NCI-H2081 treated with DMSO at 0.1 percent for 48 hours (cell line): Measurements from ENCODE around the gene TTC5.
"Not testable (repeated sequence)": the region's sequence is repeated elsewhere in the genome, so short reads cannot be mapped to it uniquely, and the experiment has no call there.

Experiments used
- DNase-seq: peaks from one replicate; lab custom pipeline; 2025; lab: John Stamatoyannopoulos, UW

The TTC5 gene

DNA sequence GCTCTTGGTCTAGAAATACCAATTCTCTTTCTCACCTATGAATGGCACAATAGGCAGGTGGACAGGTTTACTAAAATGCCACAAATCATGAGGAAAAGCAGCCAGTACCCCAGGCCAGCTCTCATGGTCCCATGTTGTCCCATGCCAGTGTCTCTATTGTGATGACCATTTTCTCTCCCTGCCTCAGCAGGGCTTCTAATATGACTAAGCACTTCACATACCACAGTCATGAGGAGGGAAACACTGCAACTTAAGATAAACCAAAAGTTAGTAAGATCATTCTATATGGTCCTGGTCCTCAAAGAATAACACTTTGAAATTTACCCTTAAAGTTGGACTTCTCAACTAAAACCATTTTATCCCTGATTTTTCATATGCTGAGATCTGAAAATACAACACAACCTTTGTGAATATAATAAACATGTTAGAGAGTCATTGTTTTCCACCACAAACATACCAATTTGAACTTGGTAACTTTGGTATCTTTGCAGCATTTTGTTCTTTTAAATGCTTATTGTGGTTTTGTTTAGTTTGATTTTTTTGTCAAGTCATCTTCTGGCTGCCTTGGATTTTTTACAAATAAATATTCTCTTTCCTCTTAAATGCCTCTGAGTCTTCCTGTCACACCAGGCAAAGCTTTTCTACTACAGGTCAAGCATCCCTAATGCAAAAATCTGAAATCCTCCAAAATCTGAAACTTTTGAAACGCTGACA lies 3.6 kb downstream of the TTC5 start:
- DNase-seq, result no peak

DNA sequence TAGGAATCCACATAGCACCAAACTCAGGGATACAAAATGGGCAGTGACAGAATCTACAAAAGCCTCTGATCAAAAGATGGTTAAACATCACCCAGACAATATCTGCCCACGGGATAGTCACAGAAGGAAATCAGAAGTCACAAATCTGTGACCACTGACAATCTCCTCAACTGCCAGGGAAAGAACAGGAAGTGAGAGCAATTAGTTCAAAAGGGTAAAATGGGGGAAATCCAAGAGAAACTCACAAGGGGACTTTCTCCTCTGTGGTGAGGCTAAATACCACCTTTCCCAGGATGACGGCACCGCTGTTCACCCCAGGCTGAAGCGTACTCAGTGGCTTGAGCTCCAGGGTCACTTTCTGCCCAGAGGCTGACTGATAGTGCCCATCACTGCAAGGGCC lies 10.7 kb downstream of the TTC5 start:
- DNase-seq, result no peak

DNA sequence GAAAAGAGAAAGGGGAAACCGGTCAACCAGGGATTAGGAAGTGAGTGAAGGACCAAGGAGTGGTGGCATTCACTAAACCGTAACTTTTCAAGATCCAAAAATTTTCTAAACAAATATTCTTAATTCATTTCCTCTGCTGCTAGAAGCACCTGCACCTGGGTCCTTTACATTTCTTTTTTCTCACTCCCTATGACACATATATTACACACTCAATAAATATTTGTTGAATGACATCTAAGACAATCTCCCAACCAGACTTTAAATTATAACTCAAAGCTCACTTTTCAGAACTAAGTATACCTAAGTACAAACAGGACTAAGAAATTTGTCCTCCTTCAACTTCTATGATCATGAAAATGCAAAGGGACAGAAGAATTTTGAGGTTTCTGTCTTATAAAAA lies 11.1 kb downstream of the TTC5 start:
- DNase-seq, result no peak

DNA sequence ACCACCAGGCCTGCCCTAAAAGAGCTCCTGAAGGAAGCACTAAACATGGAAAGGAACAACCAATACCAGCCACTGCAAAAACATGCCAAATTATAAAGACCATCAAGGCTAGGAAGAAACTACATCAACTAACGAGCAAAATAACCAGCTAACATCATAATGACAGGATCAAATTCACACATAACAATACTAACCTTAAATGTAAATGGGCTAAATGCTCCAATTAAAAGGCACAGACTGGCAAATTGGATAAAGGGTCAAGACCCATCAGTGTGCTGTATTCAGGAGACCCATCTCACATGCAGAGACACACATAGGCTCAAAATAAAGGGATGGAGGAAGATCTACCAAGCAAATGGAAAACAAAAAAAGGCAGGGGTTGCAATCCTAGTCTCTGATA lies 23.8 kb downstream of the TTC5 start:
- not testable (repeated sequence) for DNase-seq

DNA sequence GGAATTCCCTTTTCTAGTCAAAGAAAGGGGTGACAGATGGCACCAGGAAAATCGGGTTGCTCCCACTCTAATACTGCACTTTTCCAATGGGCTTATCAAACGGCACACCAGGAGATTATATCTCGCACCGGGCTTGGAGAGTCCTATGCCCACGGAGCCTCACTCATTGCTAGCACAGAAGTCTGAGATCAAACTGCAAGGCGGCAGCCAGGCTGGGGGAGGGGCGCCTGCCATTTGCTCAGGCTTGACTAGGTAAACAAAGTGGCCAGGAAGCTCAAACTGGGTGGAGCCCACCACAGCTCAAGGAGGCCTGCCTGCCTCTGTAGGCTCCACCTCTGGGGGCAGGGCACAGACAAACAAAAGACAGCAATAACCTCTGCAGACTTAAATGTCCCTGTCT lies 25.5 kb downstream of the TTC5 start:
- not testable (repeated sequence) for DNase-seq

DNA sequence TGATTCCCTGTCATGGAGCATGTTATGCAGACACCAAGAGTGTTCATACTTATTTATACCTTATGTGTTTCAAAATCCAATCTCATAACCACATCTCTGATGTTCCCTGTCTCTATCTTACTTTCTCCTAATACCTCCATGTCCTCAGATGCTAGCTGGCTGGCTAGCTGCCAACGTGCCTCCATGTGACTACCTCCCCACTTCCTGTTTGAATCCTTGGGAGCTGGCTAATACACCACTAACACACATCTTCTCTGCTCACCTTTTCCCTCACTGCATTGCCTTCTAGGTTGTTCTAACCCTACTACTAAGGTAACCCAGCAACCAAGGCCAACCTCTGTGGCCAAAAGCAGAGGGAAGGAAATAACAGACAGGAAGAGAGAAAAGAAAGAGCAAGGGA lies 27.3 kb downstream of the TTC5 start:
- no peak for DNase-seq

DNA sequence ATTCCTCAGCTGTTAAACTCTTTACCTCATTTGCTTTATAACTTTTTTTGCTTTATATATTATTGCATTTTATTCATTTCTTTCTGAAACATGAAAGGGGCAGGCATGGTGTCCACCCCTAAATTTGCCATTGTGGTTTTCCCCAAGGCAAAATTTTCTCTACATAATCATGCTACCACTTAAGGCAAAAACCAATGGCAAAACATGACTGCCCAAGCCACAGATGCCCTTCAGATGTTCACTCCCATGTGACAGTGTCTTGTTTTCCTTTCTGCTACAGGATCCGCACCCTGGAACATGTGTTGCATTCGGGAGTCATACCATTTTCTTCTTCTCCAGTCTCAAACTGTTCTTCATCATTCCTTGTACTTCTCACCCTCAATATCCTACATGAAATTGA lies 28.3 kb downstream of the TTC5 start:
- no peak for DNase-seq

DNA sequence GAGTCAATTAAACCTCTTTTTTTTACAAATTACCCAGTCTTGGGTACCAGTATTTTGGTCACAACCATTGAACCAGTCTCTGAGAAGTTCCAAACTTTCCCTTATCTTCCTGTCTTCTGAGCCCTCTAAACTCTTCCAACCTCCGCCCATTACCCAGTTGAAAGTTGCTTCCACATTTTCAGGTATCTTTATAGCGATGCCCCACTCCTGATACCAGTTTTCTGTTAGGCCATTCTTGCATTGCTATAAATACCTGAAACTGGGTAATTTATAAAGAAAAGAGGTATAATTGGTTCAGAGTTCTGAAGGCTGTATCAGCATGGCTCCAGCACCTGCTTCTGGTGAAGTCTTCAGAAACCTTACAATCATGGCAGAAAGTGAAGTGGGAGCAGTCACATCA lies 31.7 kb downstream of the TTC5 start:
- DNase-seq, result no peak

DNA sequence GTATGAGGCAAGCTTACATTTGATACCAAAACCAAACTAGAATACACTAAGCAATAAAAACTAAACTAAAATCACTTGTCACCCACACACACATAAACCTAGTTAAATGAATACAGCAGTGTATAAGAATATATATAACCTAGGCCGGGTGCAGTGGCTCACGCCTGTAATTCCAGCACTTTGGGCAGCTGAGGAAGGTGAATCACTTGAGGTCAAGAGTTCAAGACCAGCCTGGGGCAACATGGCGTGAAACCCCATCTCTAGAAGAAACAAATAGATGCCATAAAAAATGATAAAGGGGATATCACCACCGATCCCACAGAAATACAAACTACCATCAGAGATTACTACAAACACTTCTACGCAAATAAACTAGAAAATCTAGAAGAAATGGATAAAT lies 41.4 kb downstream of the TTC5 start:
- DNase-seq, result not testable (repeated sequence)

DNA sequence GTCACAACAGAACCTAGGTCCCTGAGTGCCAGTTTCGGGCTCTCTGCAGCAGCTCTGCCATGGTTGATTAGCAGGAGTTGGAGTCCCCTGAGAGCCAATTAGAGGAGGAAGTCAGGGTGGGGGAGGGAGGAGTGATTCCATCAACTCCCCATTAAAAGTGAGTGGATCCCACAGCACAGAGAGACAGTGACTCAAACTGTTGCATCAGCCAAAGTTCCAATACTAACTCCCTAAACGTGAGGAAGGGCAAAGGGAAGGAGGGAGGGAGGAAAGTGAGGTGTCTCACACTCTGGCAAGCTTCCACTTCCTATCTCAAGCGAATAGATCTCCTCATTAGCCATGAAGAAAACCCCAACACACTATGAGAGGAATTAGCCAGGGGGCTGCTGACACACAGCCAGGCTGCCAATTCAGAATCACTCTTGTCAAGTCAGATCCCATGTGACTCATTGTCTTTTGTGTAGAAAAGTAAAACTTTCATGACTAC lies 43.1 kb downstream of the TTC5 start:
- no peak for DNase-seq

DNA sequence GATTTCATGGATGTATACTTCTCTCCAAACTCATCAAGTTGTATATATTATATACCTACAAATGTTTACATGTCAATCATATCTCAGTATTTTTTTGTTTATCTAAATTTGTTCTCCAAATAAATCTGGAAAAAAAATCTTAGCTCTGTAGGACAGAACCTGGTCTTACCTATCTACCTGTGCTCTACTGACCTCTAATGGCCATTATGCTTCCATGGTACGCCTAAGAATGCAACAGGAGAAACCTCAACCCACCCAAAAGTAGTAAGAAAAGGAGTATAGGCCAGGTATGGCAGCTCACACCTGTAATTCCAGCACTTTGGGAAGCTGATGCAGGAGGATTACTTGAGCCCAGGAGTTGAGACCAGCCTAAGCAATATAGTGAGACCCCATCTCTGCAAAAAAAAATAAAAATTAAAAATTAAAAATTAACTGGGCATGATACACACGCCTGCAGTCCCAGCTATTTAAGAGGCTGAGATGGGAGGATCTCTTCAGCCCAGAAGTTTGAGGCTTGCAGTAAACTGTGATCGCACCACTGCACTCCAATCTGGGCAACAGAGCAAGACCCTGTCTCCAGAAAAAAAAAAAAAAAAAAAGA lies 58.0 kb downstream of the TTC5 start:
- no peak for DNase-seq
